ENCODE results near the gene MRGPRF.

Gene MRGPRF

DNA sequence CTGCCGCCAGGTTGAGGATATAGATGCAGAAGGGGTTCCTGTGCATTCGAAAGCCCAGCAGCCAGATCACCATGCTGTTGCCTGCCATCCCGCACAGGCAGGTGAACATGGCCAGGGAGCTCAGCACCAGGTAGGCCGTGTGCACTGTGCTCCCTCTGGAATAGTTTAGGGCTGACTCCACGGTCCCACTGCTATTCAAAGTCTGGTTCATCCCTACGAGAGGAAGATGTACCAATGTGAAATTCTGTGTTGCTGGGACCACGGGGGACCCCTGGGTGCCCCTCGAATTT is 32.3 kb downstream of the MRGPRF start, which contains the start of gene MRGPRD:
Gene MRGPRD (minus strand): TSS at position 211 of the 290 bp plus-strand sequence. CDS start 0 bp downstream, at position 211.
- Histone ChIP-seq H3K4me3 (ENCODE audit: low read length) (no peak within 1 kb of the TSS), H3K27ac (ENCODE audit: low read length) (no peak within 1 kb of the TSS), H3K9ac (ENCODE audit: low read length) (no peak within 1 kb of the TSS), H3K36me3 (replicated peaks; ENCODE audit: insufficient read depth, low read length) (no peaks in the 10 kb centered on the region), H3K9me2 (replicated peaks; ENCODE audit: insufficient read depth, low read length) (no peaks in the 10 kb centered on the region), H3K9me3 (replicated peaks; ENCODE audit: insufficient read depth, low read length) (no peaks in the 10 kb centered on the region), H3K4me2 (ENCODE audit: low read depth, low read length) (no peak within 1 kb of the TSS), H2AFZ (ENCODE audit: low read length) (no peak within 1 kb of the TSS), H3K4me1 (ENCODE audit: low read length) (no peaks in the 10 kb centered on the region), H3K27me3 (replicated peaks; ENCODE audit: insufficient read depth, low read length) (peaks cover 88% of the 10 kb centered on the region), H3F3A (ENCODE audit: insufficient read depth, low read length) (no peaks in the 10 kb centered on the region), H4K20me1 (ENCODE audit: insufficient read depth, low read length) (no peaks in the 10 kb centered on the region), H3K79me2 (ENCODE audit: low read length) (no peaks in the 10 kb centered on the region)
- DNase-seq = no peak
- TF ChIP-seq EZH2 (optimal IDR thresholded peaks at IDR 0.05; ENCODE audit: low read depth, low read length) (no peak), EZH2phosphoT487 (IDR thresholded peaks at IDR 0.05; ENCODE audit: low read length) (no peak), CTCF (IDR thresholded peaks at IDR 0.05; ENCODE audit: low read length) (no peak)

DNA sequence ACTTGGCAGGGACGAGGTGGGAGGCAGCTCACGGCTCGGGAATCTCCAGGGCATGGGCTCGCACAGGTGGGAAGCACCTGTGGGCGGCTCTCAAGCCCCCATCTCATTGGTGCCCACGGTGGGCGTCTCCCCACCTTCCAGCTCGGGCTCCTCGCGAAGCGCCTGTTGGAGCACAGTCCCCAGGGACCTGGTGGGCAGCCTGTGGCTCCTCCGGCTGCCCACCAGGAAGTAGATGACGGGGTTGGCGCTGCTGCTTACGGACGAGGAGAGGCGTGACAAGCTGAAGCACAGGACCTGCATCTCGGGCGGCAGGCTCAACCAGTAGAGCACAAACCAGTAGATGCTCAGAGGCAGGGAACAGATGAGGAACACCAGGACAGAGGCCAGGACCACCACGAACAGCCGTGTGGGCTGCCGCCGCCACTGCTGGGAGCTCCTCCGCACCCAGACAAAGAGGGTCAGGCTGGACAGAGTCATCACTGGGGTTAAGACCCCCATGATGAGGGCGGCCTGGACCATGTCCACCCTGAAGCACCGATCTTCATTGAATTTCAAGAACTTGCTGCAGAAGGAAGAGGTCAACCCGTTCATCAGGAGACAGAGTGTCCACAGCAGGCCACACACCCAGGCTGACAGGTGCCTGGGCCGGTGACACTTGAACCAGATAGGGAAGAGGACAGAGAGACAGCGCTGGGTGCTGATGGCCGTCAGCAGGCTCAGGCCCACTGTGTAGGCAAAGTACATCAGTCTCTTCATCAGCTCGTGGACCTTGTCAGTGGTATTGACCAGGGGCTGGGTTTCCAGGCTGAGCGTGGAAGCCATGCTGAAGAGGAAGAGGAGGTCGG is 32.9 kb downstream of the MRGPRF start:
- Histone ChIP-seq H3K36me3 (replicated peaks; ENCODE audit: insufficient read depth, low read length) (no peaks in the 10 kb centered on the region), H3F3A (ENCODE audit: insufficient read depth, low read length) (no peaks in the 10 kb centered on the region), H3K9me3 (replicated peaks; ENCODE audit: insufficient read depth, low read length) (no peaks in the 10 kb centered on the region), H3K4me2 (ENCODE audit: low read depth, low read length) (no peak overlapping the region), H3K9me2 (replicated peaks; ENCODE audit: insufficient read depth, low read length) (no peaks in the 10 kb centered on the region), H3K9ac (ENCODE audit: low read length) (no peak overlapping the region), H4K20me1 (ENCODE audit: insufficient read depth, low read length) (no peaks in the 10 kb centered on the region), H3K79me2 (ENCODE audit: low read length) (no peaks in the 10 kb centered on the region), H2AFZ (ENCODE audit: low read length) (no peak overlapping the region), H3K27ac (ENCODE audit: low read length) (no peak overlapping the region), H3K27me3 (replicated peaks; ENCODE audit: insufficient read depth, low read length) (peaks cover 85% of the 10 kb centered on the region), H3K4me3 (ENCODE audit: low read length) (no peak overlapping the region), H3K4me1 (ENCODE audit: low read length) (no peaks in the 10 kb centered on the region)
- no peak for DNase-seq
- TF ChIP-seq EZH2phosphoT487 (IDR thresholded peaks at IDR 0.05; ENCODE audit: low read length) (no peak), CTCF (IDR thresholded peaks at IDR 0.05; ENCODE audit: low read length) (no peak), EZH2 (optimal IDR thresholded peaks at IDR 0.05; ENCODE audit: low read depth, low read length) (no peak)

DNA sequence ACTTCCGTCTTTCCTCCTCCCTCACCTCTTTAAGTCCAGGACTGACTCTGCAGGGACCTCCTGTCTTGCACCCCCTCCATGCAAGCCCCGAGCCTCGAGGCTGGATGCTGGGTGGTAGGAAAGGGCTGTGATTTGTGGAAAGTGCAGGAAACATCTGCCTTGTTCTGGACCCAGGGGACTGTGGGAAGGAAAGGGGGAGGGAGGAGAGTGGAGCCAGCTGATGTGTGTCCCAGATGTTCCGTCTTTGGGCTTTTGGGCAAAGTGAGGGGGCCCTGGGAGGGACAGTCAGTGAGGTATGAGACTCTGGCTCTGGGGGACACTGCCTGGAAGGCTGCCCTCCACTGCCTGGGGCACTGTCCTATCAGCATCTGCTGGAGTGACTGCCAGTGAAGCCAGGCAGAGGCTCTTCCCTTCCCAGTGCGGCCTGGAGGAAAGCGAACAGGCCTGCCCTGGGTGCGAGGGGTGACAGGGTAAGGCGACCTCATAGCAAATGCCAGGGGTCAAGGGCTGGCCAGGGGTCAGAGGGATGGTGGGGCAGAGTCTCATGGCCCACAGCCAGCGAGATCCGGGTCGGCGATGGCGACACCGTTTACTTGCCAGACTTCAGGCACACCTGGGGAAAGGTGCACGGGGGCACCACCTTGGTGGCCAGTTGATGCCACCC is 34.0 kb downstream of the MRGPRF start:
- H3K9me2 ChIP-seq (replicated peaks; ENCODE audit: insufficient read depth, low read length) = no peaks in the 10 kb centered on the region
- no peak overlapping the region for H3K27ac ChIP-seq (ENCODE audit: low read length)

More for the DNA sequence above, 34.0 kb downstream of the MRGPRF start:
- Histone ChIP-seq H3K4me1 (ENCODE audit: low read length) (no peaks in the 10 kb centered on the region), H4K20me1 (ENCODE audit: insufficient read depth, low read length) (no peaks in the 10 kb centered on the region), H3K9me3 (replicated peaks; ENCODE audit: insufficient read depth, low read length) (no peaks in the 10 kb centered on the region), H3K4me2 (ENCODE audit: low read depth, low read length) (no peak overlapping the region), H3K9ac (ENCODE audit: low read length) (no peak overlapping the region), H3K27me3 (replicated peaks; ENCODE audit: insufficient read depth, low read length) (peaks cover 77% of the 10 kb centered on the region), H3K36me3 (replicated peaks; ENCODE audit: insufficient read depth, low read length) (no peaks in the 10 kb centered on the region), H3K4me3 (ENCODE audit: low read length) (no peak overlapping the region), H3K79me2 (ENCODE audit: low read length) (no peaks in the 10 kb centered on the region), H3F3A (ENCODE audit: insufficient read depth, low read length) (no peaks in the 10 kb centered on the region), H2AFZ (ENCODE audit: low read length) (no peak overlapping the region)
- no peak for DNase-seq
- TF ChIP-seq EZH2phosphoT487 (IDR thresholded peaks at IDR 0.05; ENCODE audit: low read length) (no peak), EZH2 (optimal IDR thresholded peaks at IDR 0.05; ENCODE audit: low read depth, low read length) (no peak), CTCF (IDR thresholded peaks at IDR 0.05; ENCODE audit: low read length) (no peak)

All from MM.1S (cell line).